HepG2 (cell line): ENCODE measurements around the gene GJB1. TPM values are rescaled to one million over a fixed set of nuclear protein-coding genes. Genes with fewer than 3 reads are reported as not detected.

Source experiments
- ATAC-seq: fragments of 200-7000 bp; cut with Tn5 transposase; 3 replicates; pipeline ENCODE4 v1.9.1; 2020; ENCODE audit warnings: mild to moderate bottlenecking, moderate library complexity
- BruUV-seq: library from RNA; stranded (reverse); fragments of 400-500 nt; replicated peaks from 2 replicates; lab custom pipeline; 2021; lab: Mats Ljungman, UMichigan
- CTCF ChIA-PET: fragments of 300-600 bp; formaldehyde crosslinking; extraction: SDS; loops from one replicate; lab custom pipeline; 2021; ENCODE audit warnings: low total read pairs, inconsistent platforms, low intra/inter-chr PET ratio; lab: Yijun Ruan, JAX
- POLR2A ChIA-PET: fragments of 350-600 bp; sonication (Branson Sonifier 250); formaldehyde crosslinking; loops from one replicate; lab custom pipeline; 2020; ENCODE audit warnings: antibody characterized with exemption, inconsistent platforms; lab: Yijun Ruan, JAX
- DNase-seq: peaks from one replicate; pipeline ENCODE4 v3.0.0-alpha.2; 2015; ENCODE audit warnings: low spot score
- FAIRE-seq: peaks from 3 replicates; lab custom pipeline; 2011; peaks lifted over from hg19 to GRCh38; lab: Jason Lieb, UNC
- H2AFZ ChIP-seq: one replicate; pipeline ENCODE4 v1.6.1; 2011; ENCODE audit warnings: low read length, inconsistent platforms
- H3K27ac ChIP-seq: fragments of 300-600 bp; 3 replicates; pipeline ENCODE4 v1.8.0; 2011; ENCODE audit warnings: mixed run types, mild to moderate bottlenecking, mixed read lengths, low read length, inconsistent platforms; ENCODE audit not compliant: insufficient read depth; ENCODE audit errors: extremely low read length
- H3K27me3 ChIP-seq, 2 experiments: fragments of 200-600 bp in 1 of 2; 2 replicates in 1 of 2; 3 replicates in 1 of 2; pipeline versions ENCODE4 v1.6.0 to v1.8.0; 2011; ENCODE audit warnings: low read length in 2 of 2, mild to moderate bottlenecking in 2 of 2, moderate library complexity in 2 of 2, inconsistent platforms in 1 of 2; ENCODE audit not compliant: insufficient read depth in 2 of 2, control insufficient read depth in 1 of 2
- H3K36me3 ChIP-seq, 2 experiments: fragments of 200-600 bp in 1 of 2; replicated peaks in 1 of 2; 2 replicates in 1 of 2; 3 replicates in 1 of 2; pipeline versions ENCODE4 v1.5.1 to v1.8.0; 2011; ENCODE audit warnings: low read length in 2 of 2, inconsistent platforms in 1 of 2; ENCODE audit not compliant: insufficient read depth in 2 of 2, control insufficient read depth in 1 of 2
- H3K4me1 ChIP-seq: 2 replicates; pipeline ENCODE4 v1.5.1; 2012; ENCODE audit warnings: low read length, inconsistent platforms; ENCODE audit not compliant: insufficient read depth
- H3K4me2 ChIP-seq: 2 replicates; pipeline ENCODE4 v1.6.0; 2011; ENCODE audit warnings: low read depth, low read length, inconsistent platforms
- H3K4me3 ChIP-seq, 3 experiments: fragments of 200-600 bp in 1 of 3; sonication (generic), shearing (Covaris generic) in 1 of 3; replicated peaks in 1 of 3; 2 replicates each; pipeline ENCODE4 v1.5.1; 2011 to 2016; ENCODE audit warnings: low read length in 3 of 3, inconsistent platforms in 2 of 3, low read depth in 2 of 3, mild to moderate bottlenecking in 2 of 3, control low read depth in 1 of 3, mixed read lengths in 1 of 3; ENCODE audit not compliant: insufficient read depth in 1 of 3
- H3K79me2 ChIP-seq: one replicate; pipeline ENCODE4 v1.6.1; 2011; ENCODE audit warnings: low read length, inconsistent platforms; ENCODE audit not compliant: insufficient read depth
- H3K9ac ChIP-seq: 2 replicates; pipeline ENCODE4 v1.6.0; 2011; ENCODE audit warnings: mild to moderate bottlenecking, low read depth, low read length, inconsistent platforms; ENCODE audit not compliant: insufficient read depth
- H3K9me3 ChIP-seq: 2 replicates; pipeline ENCODE4 v1.5.1; 2012; ENCODE audit warnings: mild to moderate bottlenecking, low read length
- H4K20me1 ChIP-seq: 2 replicates; pipeline ENCODE4 v1.6.0; 2011; ENCODE audit warnings: inconsistent platforms, mild to moderate bottlenecking, low read length, moderate library complexity; ENCODE audit not compliant: insufficient read depth
- CEBPZ ChIP-seq: IDR thresholded peaks from 2 replicates; pipeline ENCODE4 v1.6.1; 2012; ENCODE audit warnings: low read length, improper control_type of control experiment
- GABPB1 ChIP-seq: IDR thresholded peaks from 2 replicates; pipeline ENCODE4 v1.6.1; 2016; ENCODE audit warnings: mild to moderate bottlenecking, missing genetic modification reagents, moderate library complexity, missing compliant biosample characterization
- GMEB2 ChIP-seq: IDR thresholded peaks from 2 replicates; pipeline ENCODE4 v1.6.1; 2016; ENCODE audit warnings: missing biosample characterization, missing genetic modification reagents, low read depth
- IRF2 ChIP-seq: IDR thresholded peaks from 2 replicates; pipeline ENCODE4 v1.6.1; 2018; ENCODE audit warnings: missing genetic modification reagents, missing compliant biosample characterization
- MBD4 ChIP-seq: IDR thresholded peaks from 2 replicates; pipeline ENCODE4 v1.6.1; 2012; ENCODE audit warnings: low read length, inconsistent platforms, borderline replicate concordance
- PITX1 ChIP-seq: sonication (generic); formaldehyde crosslinking; IDR thresholded peaks from 2 replicates; pipeline ENCODE4 v1.5.1; 2020; ENCODE audit warnings: mild to moderate bottlenecking, missing genetic modification reagents
- PRDM15 ChIP-seq: sonication (generic); formaldehyde crosslinking; IDR thresholded peaks from 2 replicates; pipeline ENCODE4 v1.4.0; 2020; ENCODE audit warnings: missing genetic modification reagents
- THAP7 ChIP-seq: sonication (generic); formaldehyde crosslinking; IDR thresholded peaks from 2 replicates; pipeline ENCODE4 v1.8.1; 2023; ENCODE audit warnings: mild to moderate bottlenecking, missing genetic modification reagents
- ZNF225 ChIP-seq: sonication (generic); formaldehyde crosslinking; IDR thresholded peaks from 2 replicates; pipeline ENCODE4 v1.4.0; 2020; ENCODE audit warnings: mild to moderate bottlenecking, missing genetic modification reagents
- ZNF232 ChIP-seq: sonication (generic); formaldehyde crosslinking; IDR thresholded peaks from 2 replicates; pipeline ENCODE4 v1.4.0; 2020; ENCODE audit warnings: missing genetic modification reagents, borderline replicate concordance
- ZNF564 ChIP-seq: sonication (generic); formaldehyde crosslinking; IDR thresholded peaks from 2 replicates; pipeline ENCODE4 v1.8.1; 2023; ENCODE audit warnings: mild to moderate bottlenecking, missing genetic modification reagents
- ZNF577 ChIP-seq: sonication (generic); formaldehyde crosslinking; IDR thresholded peaks from 2 replicates; pipeline ENCODE4 v1.4.0; 2020; ENCODE audit warnings: mild to moderate bottlenecking, low read depth, missing genetic modification reagents, borderline replicate concordance
- WGBS: methylation state at CpG from one replicate; pipeline ENCODE4 v1.1.6; 2017; ENCODE audit warnings: low lambda C conversion rate; 5-methylcytosine and 5-hydroxymethylcytosine counted together
- in situ Hi-C: cut with HindIII; loops from 2 replicates; pipeline ENCODE4 v1.10.0; 2017; ENCODE audit warnings: low pct_unique_long_range_greater_than_20kb; ENCODE audit not compliant: extremely low pct_ligation_motif_present
- intact Hi-C: fragments of 100-400 bp; cut with micrococcal nuclease; formaldehyde crosslinking; loops from one replicate; pipeline ENCODE4 v1.10.0; 2022; ENCODE audit not compliant: unreplicated experiment
- polyA plus RNA-seq, 8 experiments: library from polyadenylated mRNA; depleted of rRNA in 3 of 8; stranded (reverse) in 7 of 8; unstranded in 1 of 8; fragments of >200 nt; fragmentation: Illumina TruSeq in 4 of 8; extraction: Trizol in 4 of 8; gene quantifications; 2 replicates each; pipeline versions ENCODE4 v1.2.1 to v1.2.3, GENCODE V29; 2011 to 2016; ENCODE audit warnings: low read depth in 4 of 8, missing spikeins in 1 of 8, mixed read lengths in 1 of 8; ENCODE audit not compliant: insufficient read depth in 1 of 8
- total RNA-seq, 5 experiments: library from RNA; depleted of rRNA; stranded (reverse); fragments of >200 nt; fragmentation: Illumina TruSeq; extraction: Trizol; gene quantifications; 2 replicates each; pipeline ENCODE4 v1.2.3, GENCODE V29; 2016; ENCODE audit warnings: low read depth in 1 of 5
- TF ChIP-seq, protein P1 (sequence below): sonication (generic); formaldehyde crosslinking; IDR thresholded peaks from 2 replicates; pipeline ENCODE4 v1.4.0; 2020; ENCODE audit warnings: missing genetic modification reagents, mild to moderate bottlenecking, borderline replicate concordance

GJB1 gene
- total and polyA plus RNA-seq, 2 of the 13 experiments (the other 11 are each of a cell fraction or from before 2014, with no cell fraction given) = 111 to 161 TPM

- no peaks in the 10 kb centered on the region for H4K20me1 ChIP-seq
- no peaks in the 10 kb centered on the region for H3K27me3 ChIP-seq
- H3K4me1 ChIP-seq = no peaks in the 10 kb centered on the region
- ChIA-PET POLR2A (interaction anchor here (1.1 to 1.8 kb wide), 2 partner anchors 9 to 10 kb away, joined by 4 to 5 read pairs; partner anchors contain the start of gene ZMYM3), CTCF (no interaction called here)
- H3K79me2 ChIP-seq = no peaks in the 10 kb centered on the region
- FAIRE-seq (no peak), ATAC-seq (no peak), DNase-seq (no peak)
- 100% methylated on average over 1 of the region's 2 CpGs for WGBS
- no TSS peak for BruUV-seq
- no peak overlapping the region for H3K9ac ChIP-seq
- H3K9me3 ChIP-seq = no peaks in the 10 kb centered on the region
- peaks cover 16 to 55% of the 10 kb centered on the region in 2 experiments for H3K36me3 ChIP-seq
- no peak overlapping the region for H2AFZ ChIP-seq
- H3K27ac ChIP-seq = no peak overlapping the region
- no peak overlapping the region for H3K4me2 ChIP-seq
- in situ Hi-C loops = no loop called here
- H3K4me3 ChIP-seq = no peak overlapping the region
- intact Hi-C loops = no loop called here
- TF ChIP-seq ZNF577 (CRISPR knock-in tag) (no peak), PRDM15 (CRISPR knock-in tag) (no peak), GABPB1 (CRISPR knock-in tag) (no peak), PITX1 (CRISPR knock-in tag) (no peak), ZNF225 (CRISPR knock-in tag) (no peak), IRF2 (no peak), ZNF232 (CRISPR knock-in tag) (no peak), GMEB2 (no peak), CEBPZ (no peak), MBD4 (no peak), ZNF564 (CRISPR knock-in tag) (no peak), THAP7 (CRISPR knock-in tag) (no peak)
- TF ChIP-seq, protein P1, sequence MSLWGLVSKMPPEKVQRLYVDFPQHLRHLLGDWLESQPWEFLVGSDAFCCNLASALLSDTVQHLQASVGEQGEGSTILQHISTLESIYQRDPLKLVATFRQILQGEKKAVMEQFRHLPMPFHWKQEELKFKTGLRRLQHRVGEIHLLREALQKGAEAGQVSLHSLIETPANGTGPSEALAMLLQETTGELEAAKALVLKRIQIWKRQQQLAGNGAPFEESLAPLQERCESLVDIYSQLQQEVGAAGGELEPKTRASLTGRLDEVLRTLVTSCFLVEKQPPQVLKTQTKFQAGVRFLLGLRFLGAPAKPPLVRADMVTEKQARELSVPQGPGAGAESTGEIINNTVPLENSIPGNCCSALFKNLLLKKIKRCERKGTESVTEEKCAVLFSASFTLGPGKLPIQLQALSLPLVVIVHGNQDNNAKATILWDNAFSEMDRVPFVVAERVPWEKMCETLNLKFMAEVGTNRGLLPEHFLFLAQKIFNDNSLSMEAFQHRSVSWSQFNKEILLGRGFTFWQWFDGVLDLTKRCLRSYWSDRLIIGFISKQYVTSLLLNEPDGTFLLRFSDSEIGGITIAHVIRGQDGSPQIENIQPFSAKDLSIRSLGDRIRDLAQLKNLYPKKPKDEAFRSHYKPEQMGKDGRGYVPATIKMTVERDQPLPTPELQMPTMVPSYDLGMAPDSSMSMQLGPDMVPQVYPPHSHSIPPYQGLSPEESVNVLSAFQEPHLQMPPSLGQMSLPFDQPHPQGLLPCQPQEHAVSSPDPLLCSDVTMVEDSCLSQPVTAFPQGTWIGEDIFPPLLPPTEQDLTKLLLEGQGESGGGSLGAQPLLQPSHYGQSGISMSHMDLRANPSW (CRISPR knock-in tag) = no peak
These were observed 22.1 kb downstream of the GJB1 start for GRCh38 chrX:71245159-71245558.
